Kidney (tissue), 22 donors: ENCODE measurements around the gene NDUFV1. TPM values are rescaled to one million over a fixed set of nuclear protein-coding genes. Genes with fewer than 3 reads are reported as not detected.
A peak's percentile ranks its signal among the peaks of the same experiment; 100 is the strongest.

ENCODE experiments used
- DNase-seq, 5 donors: peaks; one replicate each; pipeline ENCODE4 v3.0.0-alpha.2; 2013 to 2020
- FAIRE-seq: peaks from 2 replicates; lab custom pipeline; 2012; peaks lifted over from hg19 to GRCh38; lab: Jason Lieb, UNC
- H3K27ac ChIP-seq, 2 donors: one replicate each; pipeline ENCODE4 v1.7.0; 2013; ENCODE audit warnings: low read depth in 2 of 2, low read length in 2 of 2, inconsistent platforms in 1 of 2
- H3K27me3 ChIP-seq: one replicate; pipeline ENCODE4 v1.7.1; 2013; ENCODE audit warnings: low read length, inconsistent platforms; ENCODE audit not compliant: control insufficient read depth, insufficient read depth
- H3K36me3 ChIP-seq, 3 donors: one replicate each; pipeline versions ENCODE4 v1.7.0 to v1.7.1; 2013; ENCODE audit warnings: low read length in 3 of 3, control low read depth in 1 of 3, inconsistent platforms in 1 of 3; ENCODE audit not compliant: insufficient read depth in 3 of 3, control insufficient read depth in 2 of 3
- H3K4me1 ChIP-seq, 3 donors: one replicate each; pipeline versions ENCODE4 v1.7.0 to v1.7.1; 2013; ENCODE audit warnings: low read length in 3 of 3, inconsistent platforms in 1 of 3, low read depth in 1 of 3; ENCODE audit not compliant: control insufficient read depth in 2 of 3, insufficient read depth in 2 of 3
- H3K4me3 ChIP-seq, 3 donors: one replicate each; pipeline versions ENCODE4 v1.7.0 to v1.8.1; 2013; ENCODE audit warnings: low read length in 3 of 3, control low read depth in 1 of 3, inconsistent platforms in 1 of 3
- H3K9ac ChIP-seq, 3 donors: one replicate each; pipeline versions ENCODE4 v1.7.0 to v1.7.1; 2013; ENCODE audit warnings: low read length in 3 of 3, control low read depth in 1 of 3, inconsistent platforms in 1 of 3
- H3K9me3 ChIP-seq, 3 donors: one replicate each; pipeline versions ENCODE4 v1.7.0 to v1.7.1; 2013; ENCODE audit warnings: low read length in 3 of 3, control low read depth in 1 of 3, inconsistent platforms in 1 of 3; ENCODE audit not compliant: control insufficient read depth in 2 of 3, insufficient read depth in 1 of 3
- intact Hi-C: fragments of 100-400 bp; cut with DNase I; formaldehyde crosslinking; loops from one replicate; pipeline ENCODE4 v1.11.1; 2022
- long read RNA-seq, 10 donors: library from polyadenylated mRNA in 1 of 10; unstranded in 1 of 10; transcript quantifications; one replicate each; pipeline ENCODE4 v2.0.0 and lab custom pipeline, GENCODE V29; 2021 to 2026
- polyA plus RNA-seq: library from polyadenylated mRNA; stranded (reverse); fragments of 350-450 nt; fragmentation: Illumina TruSeq; extraction: RNeasy Lipid Tissue Mini Kit (QIAGEN cat#74804); gene quantifications from one replicate; pipeline ENCODE4 v1.2.3, GENCODE V29; 2014; ENCODE audit warnings: low read depth, low replicate concordance; ENCODE audit not compliant: insufficient read depth
- total RNA-seq: library from RNA; stranded (reverse); fragmentation: NEBNext Ultra II Directional; extraction: Animal tissue kit (Norgen Biotek cat#: 25700); gene quantifications from one replicate; pipeline ENCODE4 v1.2.1, GENCODE V29; 2021
- TF ChIP-seq, protein P1 (sequence below): IDR thresholded peaks from 3 replicates; pipeline ENCODE4 v1.5.1; 2012; ENCODE audit warnings: mild to moderate bottlenecking, moderate library complexity, borderline replicate concordance; ENCODE audit not compliant: insufficient read depth; ENCODE audit errors: extremely low read depth
- donor health status: control.
- donor health status: control.
- donor health status: control.
- donor health status: control.
- donor health status: control.
- donor health status: DM: yes; HTN: yes; CAD: no.
- donor health status: Normal renal cell carcinoma (clear cell type).

NDUFV1 gene
- 191 TPM for total RNA-seq
- polyA plus RNA-seq: 395 TPM
- long read RNA-seq, donor 1, transcript NDUFV1-201 (10 exons, 1,596 nt): major isoform, 30 of 89 reads
- long read RNA-seq, donor 1, transcript NDUFV1-228 (2 exons, 573 nt): minor isoform, 5 of 89 reads
- long read RNA-seq, donor 1, transcript NDUFV1-220 (3 exons, 736 nt): minor isoform, 7 of 89 reads
- long read RNA-seq, donor 1, partial matches to known transcripts: 44 of 89 reads
- long read RNA-seq, donor 1, other reads (novel, unspliced or antisense): 0 of 89 reads
- long read RNA-seq, donor 2, transcript NDUFV1-228 (2 exons, 573 nt): minor isoform, 8 of 121 reads
- long read RNA-seq, donor 2, transcript NDUFV1-220 (3 exons, 736 nt): minor isoform, 5 of 121 reads
- long read RNA-seq, donor 2, transcript NDUFV1-210 (3 exons, 594 nt): minor isoform, 5 of 121 reads
- long read RNA-seq, donor 2, transcript NDUFV1-201 (10 exons, 1,596 nt): major isoform, 32 of 121 reads
- long read RNA-seq, donor 2, partial matches to known transcripts: 69 of 121 reads
- long read RNA-seq, donor 2, other reads (novel, unspliced or antisense): 0 of 121 reads
- long read RNA-seq, donor 3, transcript NDUFV1-201 (10 exons, 1,596 nt): major isoform, 48 of 126 reads
- long read RNA-seq, donor 3, transcript NDUFV1-210 (3 exons, 594 nt): minor isoform, 5 of 126 reads
- long read RNA-seq, donor 3, transcript NDUFV1-228 (2 exons, 573 nt): minor isoform, 5 of 126 reads
- long read RNA-seq, donor 3, partial matches to known transcripts: 64 of 126 reads
- long read RNA-seq, donor 3, other reads (novel, unspliced or antisense): 0 of 126 reads
- long read RNA-seq, donor 4, transcript NDUFV1-201 (10 exons, 1,596 nt): major isoform, 34 of 126 reads
- long read RNA-seq, donor 4, partial matches to known transcripts: 88 of 126 reads
- long read RNA-seq, donor 4, other reads (novel, unspliced or antisense): 0 of 126 reads
- long read RNA-seq, donor 5, partial matches to known transcripts: 0 of 4 reads
- long read RNA-seq, donor 5, other reads (novel, unspliced or antisense): 0 of 4 reads
- long read RNA-seq, donor 6, transcript NDUFV1-201 (10 exons, 1,596 nt): major isoform, 18 of 46 reads
- long read RNA-seq, donor 6, partial matches to known transcripts: 22 of 46 reads
- long read RNA-seq, donor 6, other reads (novel, unspliced or antisense): 0 of 46 reads
- long read RNA-seq, donor 7, transcript NDUFV1-228 (2 exons, 573 nt): minor isoform, 23 of 168 reads
- long read RNA-seq, donor 7, transcript NDUFV1-201 (10 exons, 1,596 nt): major isoform, 70 of 168 reads
- long read RNA-seq, donor 7, partial matches to known transcripts: 53 of 168 reads
- long read RNA-seq, donor 7, other reads (novel, unspliced or antisense): 22 of 168 reads
- long read RNA-seq, donor 8, transcript NDUFV1-201 (10 exons, 1,596 nt): major isoform, 27 of 89 reads
- long read RNA-seq, donor 8, transcript NDUFV1-228 (2 exons, 573 nt): minor isoform, 7 of 89 reads
- long read RNA-seq, donor 8, partial matches to known transcripts: 46 of 89 reads
- long read RNA-seq, donor 8, other reads (novel, unspliced or antisense): 6 of 89 reads
- long read RNA-seq, donor 9, transcript NDUFV1-201 (10 exons, 1,596 nt): major isoform, 14 of 37 reads
- long read RNA-seq, donor 9, partial matches to known transcripts: 17 of 37 reads
- long read RNA-seq, donor 9, other reads (novel, unspliced or antisense): 0 of 37 reads
- long read RNA-seq, donor 10, transcript NDUFV1-228 (2 exons, 573 nt): minor isoform, 10 of 94 reads
- long read RNA-seq, donor 10, transcript NDUFV1-201 (10 exons, 1,596 nt): major isoform, 31 of 94 reads
- long read RNA-seq, donor 10, partial matches to known transcripts: 48 of 94 reads
- long read RNA-seq, donor 10, other reads (novel, unspliced or antisense): 0 of 94 reads

DNA sequence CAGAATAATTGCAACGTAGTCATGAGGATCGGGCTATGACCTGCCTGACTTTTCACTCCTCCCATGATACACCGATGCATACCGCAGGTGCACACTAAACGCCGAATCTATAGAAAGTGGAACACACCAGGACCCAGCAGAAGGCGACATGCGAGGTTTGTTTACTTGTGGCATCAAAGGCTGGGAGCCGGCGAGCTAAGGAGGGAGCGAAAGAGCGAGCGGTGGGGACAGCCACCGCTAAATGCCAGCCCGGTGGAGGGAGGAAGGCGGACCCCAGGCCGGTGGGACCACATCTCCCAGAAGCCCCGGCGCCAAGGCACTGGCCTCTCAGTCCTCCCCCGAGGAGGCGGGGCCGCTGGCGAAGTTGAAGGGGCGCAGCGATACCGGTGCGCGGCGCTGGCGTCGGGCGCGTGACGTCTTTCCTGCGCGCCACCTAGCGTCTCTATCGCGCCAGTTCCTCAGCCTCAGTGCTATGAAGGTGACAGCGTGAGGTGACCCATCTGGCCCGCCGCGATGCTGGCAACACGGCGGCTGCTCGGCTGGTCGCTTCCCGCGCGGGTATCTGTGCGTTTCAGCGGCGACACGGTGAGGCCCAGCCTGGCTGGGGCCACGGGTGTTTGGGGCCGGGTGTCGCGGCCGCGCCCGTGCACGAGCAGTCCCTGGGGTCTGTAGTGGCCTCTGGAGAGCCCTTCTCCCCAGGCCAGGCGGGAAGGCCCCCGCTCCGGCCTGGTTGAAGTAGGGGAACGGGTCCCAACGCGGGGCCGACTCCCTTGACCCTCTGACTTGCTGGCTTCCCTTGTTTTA lies at the start of gene NDUFV1:
TSS of gene NDUFV1 (plus strand) at position 445 of the 804 bp plus-strand sequence. CDS start at position 514, 69 bp downstream.
- Histone ChIP-seq H3K36me3 (peaks cover 0 to 18% (median 16%) of the 10 kb centered on the region in 3 donors), H3K4me1 (peaks cover 0 to 11% (median 0%) of the 10 kb centered on the region in 3 donors), H3K27ac (peak within 1 kb of the TSS; percentile 81 to 89), H3K9ac (peak within 1 kb of the TSS; percentile 71 to 96 (median 90)), H3K4me3 (peak within 1 kb of the TSS; percentile 82 to 95 (median 87)), H3K27me3 (no peaks in the 10 kb centered on the region), H3K9me3 (no peaks in the 10 kb centered on the region)
- FAIRE-seq (no peak), DNase-seq (peak; percentile 97 to 99 (median 98))
- TF ChIP-seq, protein P1, sequence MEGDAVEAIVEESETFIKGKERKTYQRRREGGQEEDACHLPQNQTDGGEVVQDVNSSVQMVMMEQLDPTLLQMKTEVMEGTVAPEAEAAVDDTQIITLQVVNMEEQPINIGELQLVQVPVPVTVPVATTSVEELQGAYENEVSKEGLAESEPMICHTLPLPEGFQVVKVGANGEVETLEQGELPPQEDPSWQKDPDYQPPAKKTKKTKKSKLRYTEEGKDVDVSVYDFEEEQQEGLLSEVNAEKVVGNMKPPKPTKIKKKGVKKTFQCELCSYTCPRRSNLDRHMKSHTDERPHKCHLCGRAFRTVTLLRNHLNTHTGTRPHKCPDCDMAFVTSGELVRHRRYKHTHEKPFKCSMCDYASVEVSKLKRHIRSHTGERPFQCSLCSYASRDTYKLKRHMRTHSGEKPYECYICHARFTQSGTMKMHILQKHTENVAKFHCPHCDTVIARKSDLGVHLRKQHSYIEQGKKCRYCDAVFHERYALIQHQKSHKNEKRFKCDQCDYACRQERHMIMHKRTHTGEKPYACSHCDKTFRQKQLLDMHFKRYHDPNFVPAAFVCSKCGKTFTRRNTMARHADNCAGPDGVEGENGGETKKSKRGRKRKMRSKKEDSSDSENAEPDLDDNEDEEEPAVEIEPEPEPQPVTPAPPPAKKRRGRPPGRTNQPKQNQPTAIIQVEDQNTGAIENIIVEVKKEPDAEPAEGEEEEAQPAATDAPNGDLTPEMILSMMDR: peak; percentile 79
- intact Hi-C loops: no loop called here

DNA sequence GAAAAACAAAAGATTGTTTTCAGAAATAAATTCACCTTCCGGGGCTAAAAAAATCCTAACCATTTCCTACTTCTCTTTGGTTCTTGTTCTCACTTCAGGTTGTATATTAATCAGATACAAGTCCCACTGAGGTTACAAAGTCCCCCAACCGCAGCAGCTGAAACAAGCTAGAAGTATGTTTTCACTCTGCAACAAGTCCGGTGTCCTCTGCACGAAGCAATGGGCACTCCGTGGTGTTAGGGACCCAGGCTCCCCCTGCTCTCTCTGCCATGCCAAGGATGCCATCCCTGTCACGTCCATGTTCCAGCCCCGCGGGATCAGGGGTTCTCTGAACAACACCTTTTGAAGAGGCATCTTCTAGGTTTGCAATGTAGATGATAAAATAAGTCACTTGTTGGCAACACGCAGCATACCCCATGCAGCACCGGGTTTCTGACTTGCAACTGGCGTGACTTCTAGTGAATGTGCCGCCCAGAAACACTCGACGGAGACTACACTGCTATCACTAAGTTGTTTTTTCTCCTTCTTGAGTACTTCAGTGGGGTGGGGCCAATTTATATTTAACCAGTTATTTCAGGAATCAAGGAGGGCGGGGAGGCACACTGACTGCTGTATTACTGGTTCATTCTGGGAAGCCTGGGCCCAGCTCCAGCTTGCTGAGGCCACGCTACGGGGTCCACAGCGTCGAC lies 48.5 kb upstream of the NDUFV1 start:
- H3K27ac ChIP-seq: peak overlapping the region; percentile 91 to 93

More for the DNA sequence above, 48.5 kb upstream of the NDUFV1 start:
- intact Hi-C loops: no loop called here
- Histone ChIP-seq H3K9me3 (no peaks in the 10 kb centered on the region), H3K4me1 (peaks cover 2 to 22% (median 7%) of the 10 kb centered on the region in 3 donors), H3K9ac (peak overlapping the region in 1 of 3 donors; percentile 31), H3K4me3 (peak overlapping the region in 2 of 3 donors; percentile 61 to 66), H3K27me3 (no peaks in the 10 kb centered on the region), H3K36me3 (no peaks in the 10 kb centered on the region)
- peak in 4 of 5 donors; percentile 34 to 90 (median 66) for DNase-seq
- TF ChIP-seq, protein P1: no peak
- no peak for FAIRE-seq
